GM12864 (cell line): ENCODE data around the gene COBL.

ENCODE experiments used
- DNase-seq: peaks from one replicate; pipeline ENCODE4 v3.0.0-alpha.2; 2011; ENCODE audit warnings: low read depth
- H3K4me3 ChIP-seq: 2 replicates; pipeline ENCODE4 v1.5.1; 2011; ENCODE audit warnings: mild to moderate bottlenecking, low read depth, low read length, control low read depth
- TF ChIP-seq, protein P1 (sequence below): IDR thresholded peaks from 2 replicates; pipeline ENCODE4 v1.5.1; 2011; ENCODE audit warnings: low read depth, mild to moderate bottlenecking, moderate library complexity, low read length, control low read depth, inconsistent platforms; ENCODE audit errors: missing control alignments

COBL gene

GRCh38 chr7:51263631-51264484 is 52.8 kb downstream of the COBL start:
- DNase-seq = no peak
- TF ChIP-seq, protein P1, sequence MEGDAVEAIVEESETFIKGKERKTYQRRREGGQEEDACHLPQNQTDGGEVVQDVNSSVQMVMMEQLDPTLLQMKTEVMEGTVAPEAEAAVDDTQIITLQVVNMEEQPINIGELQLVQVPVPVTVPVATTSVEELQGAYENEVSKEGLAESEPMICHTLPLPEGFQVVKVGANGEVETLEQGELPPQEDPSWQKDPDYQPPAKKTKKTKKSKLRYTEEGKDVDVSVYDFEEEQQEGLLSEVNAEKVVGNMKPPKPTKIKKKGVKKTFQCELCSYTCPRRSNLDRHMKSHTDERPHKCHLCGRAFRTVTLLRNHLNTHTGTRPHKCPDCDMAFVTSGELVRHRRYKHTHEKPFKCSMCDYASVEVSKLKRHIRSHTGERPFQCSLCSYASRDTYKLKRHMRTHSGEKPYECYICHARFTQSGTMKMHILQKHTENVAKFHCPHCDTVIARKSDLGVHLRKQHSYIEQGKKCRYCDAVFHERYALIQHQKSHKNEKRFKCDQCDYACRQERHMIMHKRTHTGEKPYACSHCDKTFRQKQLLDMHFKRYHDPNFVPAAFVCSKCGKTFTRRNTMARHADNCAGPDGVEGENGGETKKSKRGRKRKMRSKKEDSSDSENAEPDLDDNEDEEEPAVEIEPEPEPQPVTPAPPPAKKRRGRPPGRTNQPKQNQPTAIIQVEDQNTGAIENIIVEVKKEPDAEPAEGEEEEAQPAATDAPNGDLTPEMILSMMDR = no peak
- no peak overlapping the region for H3K4me3 ChIP-seq

DNA sequence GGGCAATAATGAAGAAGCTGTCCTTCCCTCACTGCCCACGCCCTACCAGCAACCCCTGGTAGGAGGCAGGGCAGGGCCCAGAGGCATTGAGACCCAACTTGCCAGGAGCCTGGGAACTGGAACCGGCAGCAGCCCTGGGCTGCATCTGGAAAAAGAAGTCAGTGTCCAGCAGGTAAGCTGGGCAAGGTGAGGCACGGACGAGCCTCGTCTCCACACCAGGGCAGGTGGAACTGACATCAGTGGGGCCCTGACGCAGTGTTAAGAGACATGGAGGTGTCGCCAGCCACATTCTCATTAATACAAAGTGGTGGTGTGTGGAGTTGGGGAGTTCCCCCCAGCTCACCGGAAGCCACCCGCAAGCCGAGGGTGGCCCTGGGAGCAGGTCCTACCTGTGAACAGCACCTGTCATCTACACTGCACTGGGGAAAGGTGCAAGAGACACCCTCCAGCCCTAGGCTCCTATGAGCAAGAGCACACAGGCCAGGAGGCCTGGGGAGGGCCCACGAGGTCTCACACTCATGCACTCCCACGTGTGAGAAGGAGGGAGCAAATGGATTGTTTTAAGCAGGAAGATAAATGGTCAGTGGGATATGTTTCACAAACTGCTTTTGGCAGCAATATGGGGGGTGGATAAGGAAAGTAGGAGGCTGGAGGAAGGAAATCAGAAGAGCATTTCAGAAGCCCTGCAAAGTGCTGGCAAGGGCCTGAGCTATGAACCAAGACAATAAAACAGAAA is 53.6 kb downstream of the COBL start:
- no peak overlapping the region for H3K4me3 ChIP-seq
- TF ChIP-seq, protein P1 = no peak
- DNase-seq = no peak

DNA sequence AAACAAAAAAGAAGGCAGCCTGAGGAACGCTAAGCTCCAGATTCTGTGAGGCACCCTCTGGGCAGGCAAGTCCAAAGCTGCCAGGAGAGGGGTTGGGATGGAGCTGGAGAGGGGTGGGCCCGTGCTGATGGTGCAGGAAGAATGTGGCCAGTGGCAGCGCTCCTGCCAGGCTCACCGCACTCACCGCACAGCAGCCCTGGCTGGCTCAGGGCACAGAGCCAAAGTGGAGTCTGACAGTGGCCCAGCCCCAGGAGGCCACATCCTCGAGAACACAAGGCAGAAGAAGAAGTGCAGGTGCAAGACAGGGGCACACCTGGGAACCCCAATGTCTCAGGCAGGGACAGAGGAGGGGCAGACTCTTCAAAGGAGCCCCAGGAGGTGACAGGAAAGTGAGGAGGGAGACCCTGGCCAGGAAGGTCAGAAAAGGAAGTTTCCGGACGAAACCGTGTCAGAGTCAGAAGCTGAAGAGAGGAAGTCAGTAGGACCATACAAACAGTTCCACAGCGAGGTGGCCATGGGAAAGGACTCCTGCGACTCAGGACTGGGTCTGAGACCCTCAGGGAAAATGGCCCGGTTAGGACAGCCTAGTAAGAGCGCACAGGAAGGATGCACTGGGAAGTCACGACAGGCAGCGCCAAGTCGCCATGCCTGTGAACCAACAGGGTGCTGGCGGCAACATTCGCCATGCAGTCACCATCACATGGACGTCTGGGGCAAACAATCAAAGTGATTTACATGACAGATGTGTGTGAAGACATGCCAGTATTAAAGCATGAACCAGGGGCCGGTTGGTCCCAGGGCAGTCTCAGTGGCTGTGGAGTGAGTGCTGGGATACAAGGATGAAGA is 54.4 kb downstream of the COBL start:
- H3K4me3 ChIP-seq = no peak overlapping the region
- DNase-seq = no peak
- TF ChIP-seq, protein P1 = no peak

GRCh38 chr7:51261117-51261835 is 55.3 kb downstream of the COBL start:
- TF ChIP-seq, protein P1 = no peak
- no peak overlapping the region for H3K4me3 ChIP-seq
- DNase-seq = no peak

DNA sequence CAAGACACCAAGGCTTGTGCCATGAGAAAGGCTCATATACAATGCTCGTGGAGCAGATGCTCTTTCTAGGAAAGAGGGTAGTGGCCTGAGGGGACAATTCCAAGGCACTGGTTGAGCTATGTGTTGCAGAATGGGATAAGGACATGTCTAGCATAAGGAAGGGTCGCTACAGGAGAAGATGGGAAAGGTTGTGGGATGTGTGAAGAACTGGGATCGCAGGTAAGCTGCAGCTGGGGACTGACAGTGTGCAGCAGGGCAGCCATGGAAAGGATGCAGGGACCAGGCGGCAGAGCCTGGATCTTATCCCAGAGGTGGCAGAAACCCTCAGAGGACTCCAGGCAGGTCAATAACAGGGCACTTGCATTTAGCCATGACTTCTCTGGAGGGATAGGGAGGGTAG is 56.1 kb downstream of the COBL start:
- H3K4me3 ChIP-seq = no peak overlapping the region
- no peak for DNase-seq
- TF ChIP-seq, protein P1 = no peak

GRCh38 chr7:51259766-51260165 is 56.8 kb downstream of the COBL start:
- TF ChIP-seq, protein P1 = no peak
- no peak overlapping the region for H3K4me3 ChIP-seq
- DNase-seq = no peak
